GM12875 (cell line): Measurements from ENCODE around the gene AGBL5.

Experiments used
- H3K4me3 ChIP-seq: one replicate; pipeline ENCODE4 v1.5.1; 2011; ENCODE audit warnings: low read depth, low read length, control low read depth
- TF ChIP-seq, protein P1 (sequence below): IDR thresholded peaks from 2 replicates; pipeline ENCODE4 v1.5.1; 2011; ENCODE audit warnings: low read depth, mild to moderate bottlenecking, control low read depth, inconsistent platforms, low read length, moderate library complexity, borderline replicate concordance; ENCODE audit not compliant: insufficient read depth

The AGBL5 gene

DNA sequence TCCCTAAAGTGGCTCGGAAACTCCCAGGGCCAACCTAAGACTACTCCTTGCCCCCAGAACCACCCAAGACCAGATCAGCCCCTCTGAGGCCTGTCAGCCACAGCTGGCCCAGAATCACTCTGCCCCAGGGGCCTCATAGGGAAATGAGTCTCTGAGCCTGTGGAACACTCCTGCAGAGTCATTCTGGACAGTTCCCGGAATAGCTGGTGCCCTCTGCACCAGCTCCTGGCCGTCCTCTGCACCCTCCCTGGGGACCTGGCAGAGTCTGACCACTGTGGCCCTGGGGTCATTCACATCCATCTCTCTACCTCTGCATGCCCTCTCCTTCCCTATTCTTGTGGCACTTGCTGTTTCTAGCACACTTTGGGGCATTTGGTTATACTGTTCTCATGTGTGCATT lies 33.3 kb upstream of the AGBL5 start:
- TF ChIP-seq, protein P1, sequence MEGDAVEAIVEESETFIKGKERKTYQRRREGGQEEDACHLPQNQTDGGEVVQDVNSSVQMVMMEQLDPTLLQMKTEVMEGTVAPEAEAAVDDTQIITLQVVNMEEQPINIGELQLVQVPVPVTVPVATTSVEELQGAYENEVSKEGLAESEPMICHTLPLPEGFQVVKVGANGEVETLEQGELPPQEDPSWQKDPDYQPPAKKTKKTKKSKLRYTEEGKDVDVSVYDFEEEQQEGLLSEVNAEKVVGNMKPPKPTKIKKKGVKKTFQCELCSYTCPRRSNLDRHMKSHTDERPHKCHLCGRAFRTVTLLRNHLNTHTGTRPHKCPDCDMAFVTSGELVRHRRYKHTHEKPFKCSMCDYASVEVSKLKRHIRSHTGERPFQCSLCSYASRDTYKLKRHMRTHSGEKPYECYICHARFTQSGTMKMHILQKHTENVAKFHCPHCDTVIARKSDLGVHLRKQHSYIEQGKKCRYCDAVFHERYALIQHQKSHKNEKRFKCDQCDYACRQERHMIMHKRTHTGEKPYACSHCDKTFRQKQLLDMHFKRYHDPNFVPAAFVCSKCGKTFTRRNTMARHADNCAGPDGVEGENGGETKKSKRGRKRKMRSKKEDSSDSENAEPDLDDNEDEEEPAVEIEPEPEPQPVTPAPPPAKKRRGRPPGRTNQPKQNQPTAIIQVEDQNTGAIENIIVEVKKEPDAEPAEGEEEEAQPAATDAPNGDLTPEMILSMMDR = no peak

DNA sequence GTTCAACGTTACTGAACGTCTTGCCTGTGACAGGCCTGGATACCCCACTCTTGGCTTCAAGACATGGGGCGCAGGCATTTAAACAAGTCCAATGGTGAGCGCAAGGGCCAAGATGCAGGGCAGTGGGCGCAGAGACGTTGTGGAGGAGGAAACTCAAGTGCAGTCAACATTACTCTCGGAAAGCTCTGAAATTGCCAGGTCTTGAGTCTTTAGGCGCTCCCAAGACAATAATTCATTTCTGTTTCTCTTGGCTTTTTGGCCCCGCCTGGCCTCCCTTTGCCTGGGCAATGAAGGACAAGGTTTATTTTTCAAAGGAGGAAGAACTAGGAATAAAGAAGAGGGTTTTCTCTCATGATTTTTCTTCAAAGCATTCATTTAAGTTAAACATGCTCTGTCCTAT lies 32.0 kb upstream of the AGBL5 start:
- TF ChIP-seq, protein P1 = no peak
- no peak overlapping the region for H3K4me3 ChIP-seq

More for the DNA sequence above, 33.3 kb upstream of the AGBL5 start:
- no peak overlapping the region for H3K4me3 ChIP-seq

- TF ChIP-seq, protein P1 = no peak
Observed at GRCh38 chr2:27019931-27020855, 31.3 kb upstream of the AGBL5 start.

DNA sequence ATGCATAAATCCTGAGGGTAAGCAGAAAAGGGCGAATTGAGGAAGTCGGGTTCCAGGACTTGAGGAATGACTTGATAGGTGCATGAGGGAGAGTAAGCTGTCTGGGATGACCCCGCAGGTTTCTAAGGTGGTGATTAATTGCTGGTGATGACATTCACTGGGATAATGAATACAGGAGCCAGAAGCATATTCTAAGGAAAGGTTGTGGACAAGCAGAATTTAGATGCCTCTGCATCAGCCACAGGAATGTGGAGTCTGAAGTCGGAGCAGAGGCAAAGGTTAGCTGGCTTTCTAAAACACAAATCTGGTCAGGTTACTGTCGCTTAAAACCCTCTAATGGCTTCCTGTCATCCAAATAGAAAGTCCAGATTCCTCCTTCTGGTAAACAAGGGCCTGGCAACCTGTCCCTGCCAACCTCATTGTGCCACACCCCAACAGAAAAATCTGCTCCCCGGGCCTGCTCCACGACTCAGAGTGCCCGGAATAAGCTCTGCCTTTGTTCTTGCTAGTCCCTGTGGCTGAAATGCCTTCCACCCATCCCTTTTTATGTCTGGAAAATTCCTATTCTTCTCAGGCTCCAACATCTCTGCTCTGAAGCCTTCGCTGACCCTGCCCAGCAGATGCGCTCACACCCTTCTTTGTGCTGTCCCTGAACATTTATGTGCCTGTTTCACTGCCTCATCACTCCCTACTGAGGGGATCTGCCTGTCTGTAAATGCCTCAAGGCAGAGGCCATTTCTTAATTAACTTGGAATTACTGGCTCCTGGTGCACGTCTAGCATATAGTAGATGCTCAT lies 30.0 kb upstream of the AGBL5 start:
- no peak overlapping the region for H3K4me3 ChIP-seq
- TF ChIP-seq, protein P1 = no peak

More at GRCh38 chr2:27019931-27020855, 31.3 kb upstream of the AGBL5 start:
- no peak overlapping the region for H3K4me3 ChIP-seq

DNA sequence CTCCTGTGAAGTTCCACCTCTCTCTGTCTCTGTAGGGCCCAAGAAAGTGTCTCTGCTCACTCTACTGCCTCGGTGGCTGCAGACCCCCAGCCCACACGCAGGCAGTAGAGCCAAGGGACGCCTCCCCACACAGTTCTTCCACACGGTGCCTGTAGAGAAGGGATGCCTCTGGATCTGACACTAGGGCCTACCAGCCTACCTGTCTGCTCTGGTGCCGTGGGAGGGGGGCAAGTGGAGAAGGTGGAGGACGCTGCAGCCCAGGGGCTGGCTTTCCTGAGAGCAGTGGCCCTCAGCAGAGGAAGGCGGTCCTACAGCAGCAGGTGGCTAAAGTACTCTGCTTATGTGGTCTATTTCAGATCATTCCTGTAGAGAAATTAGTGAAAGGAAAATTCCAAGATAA lies 27.7 kb upstream of the AGBL5 start:
- TF ChIP-seq, protein P1 = no peak
- H3K4me3 ChIP-seq = no peak overlapping the region

DNA sequence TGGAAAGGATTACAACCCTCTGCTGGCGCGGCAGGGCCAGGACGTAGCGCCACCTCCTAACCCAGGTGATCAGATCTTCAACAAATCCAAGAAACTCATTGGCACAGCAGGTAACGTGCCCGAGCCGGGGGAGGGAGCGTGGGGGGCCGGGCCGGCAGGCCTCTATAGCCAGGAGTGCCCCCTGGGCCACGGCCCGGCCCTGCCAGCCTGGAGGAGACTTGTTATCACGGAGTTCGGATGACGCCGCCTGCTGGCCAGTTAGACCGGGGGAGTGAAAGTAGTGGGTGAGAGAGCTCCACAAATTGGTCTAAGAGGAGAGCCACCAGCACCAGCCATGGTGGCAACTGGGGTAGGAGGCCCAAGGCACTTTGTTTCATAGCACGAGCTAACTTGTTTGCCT lies 27.3 kb upstream of the AGBL5 start:
- TF ChIP-seq, protein P1 = no peak
- no peak overlapping the region for H3K4me3 ChIP-seq
